Measurements from ENCODE around the gene ACSL1. TPM values are rescaled to one million over a fixed set of nuclear protein-coding genes. Genes with fewer than 3 reads are reported as not detected.

The ACSL1 gene
- total RNA-seq, 1 experiment from 2014 or later: 3.5 TPM

DNA sequence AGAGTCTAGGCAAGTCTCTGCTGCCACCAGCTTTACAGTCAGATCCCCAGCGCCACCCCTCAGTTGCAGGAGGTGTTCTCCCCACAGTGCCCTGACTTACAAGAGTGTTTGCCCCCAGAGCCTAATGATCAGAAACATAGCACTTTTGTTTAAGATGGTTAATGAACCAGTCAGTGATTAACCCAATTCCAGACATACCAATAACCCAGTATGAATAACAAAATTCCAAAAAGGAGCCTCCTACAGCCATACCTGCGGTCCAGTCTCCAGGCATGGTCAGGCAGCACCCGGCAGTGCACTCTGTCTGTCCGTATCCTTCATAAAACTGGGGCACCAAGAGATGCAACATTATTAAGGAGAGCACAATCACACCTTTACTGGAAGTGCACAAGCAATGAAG, 61.2 kb downstream of the ACSL1 start:
- Histone ChIP-seq H3K9ac (ENCODE audit: extremely low read depth, insufficient read length, low read length) (no peak overlapping the region), H4K91ac (ENCODE audit: insufficient read length, low read depth, low read length) (no peak overlapping the region), H3K27ac (ENCODE audit: insufficient read length, low read depth, low read length) (no peak overlapping the region), H3K79me2 (ENCODE audit: insufficient read depth, low read length) (no peaks in the 10 kb centered on the region), H3K4me1 (ENCODE audit: insufficient read depth, low read length) (no peaks in the 10 kb centered on the region), H2AK5ac (ENCODE audit: insufficient read length, low read length) (no peak overlapping the region), H2BK15ac (ENCODE audit: low read depth, low read length) (no peak overlapping the region), H2BK120ac (ENCODE audit: low read depth, low read length, poor library complexity, severe bottlenecking) (no peak overlapping the region), H3K23ac (ENCODE audit: insufficient read length, low read depth, low read length) (no peak overlapping the region), H3K9me3 (ENCODE audit: control insufficient read depth, low read depth, low read length) (no peaks in the 10 kb centered on the region), H3K27me3 (ENCODE audit: insufficient read depth, low read length) (no peaks in the 10 kb centered on the region), H3K23me2 (ENCODE audit: insufficient read length, low read depth, low read length, poor library complexity, severe bottlenecking) (no peaks in the 10 kb centered on the region), H3K14ac (ENCODE audit: insufficient read depth, low read length) (no peak overlapping the region), H3K56ac (ENCODE audit: insufficient read length, low read depth, low read length) (no peak overlapping the region), H3K79me1 (ENCODE audit: insufficient read depth, low read depth, low read length, poor library complexity, severe bottlenecking) (no peaks in the 10 kb centered on the region), H2AFZ (ENCODE audit: low read length) (no peak overlapping the region), H3K4me2 (ENCODE audit: insufficient read depth, insufficient read length, low read length) (no peak overlapping the region), H4K5ac (ENCODE audit: insufficient read length, low read depth, low read length) (no peak overlapping the region), H3K18ac (ENCODE audit: insufficient read length, low read depth, low read length) (no peak overlapping the region), H3T11ph (ENCODE audit: low read length) (no peak overlapping the region), H4K20me1 (ENCODE audit: control insufficient read depth, insufficient read depth, insufficient read length) (no peaks in the 10 kb centered on the region), H2BK20ac (ENCODE audit: low read depth, low read length, poor library complexity, severe bottlenecking) (no peak overlapping the region), H2BK5ac (ENCODE audit: insufficient read length, low read length) (no peak overlapping the region), H2BK12ac (ENCODE audit: insufficient read length, low read depth, low read length) (no peak overlapping the region), H3K4ac (ENCODE audit: low read depth, low read length) (no peak overlapping the region), H4K8ac (replicated peaks; ENCODE audit: insufficient read length, low read depth, low read length) (no peak overlapping the region)
- no CpG with 5 or more reads among the region's 4 CpGs for WGBS (ENCODE audit: extremely low coverage, insufficient read length, low lambda C conversion rate)
- Mint-ChIP-seq H3K4me1 (no peaks in the 10 kb centered on the region), H3K4me3 (no peak overlapping the region), H3K36me3 (ENCODE audit: insufficient read depth in 1 of 3, low read depth in 3 of 3) (no peaks in the 10 kb centered on the region), H3K9me3 (no peaks in the 10 kb centered on the region), H3K27me3 (ENCODE audit: low read depth) (no peaks in the 10 kb centered on the region), H3K27ac (peak overlapping the region in 1 of 3 experiments; percentile 83; a peak in 1 of 7 replicates)
- no peak for TF ChIP-seq CTCF (conservative IDR thresholded peaks at IDR 0.05)
- no peak for DNase-seq
